Bone marrow (tissue), 2 donors: ENCODE results near the gene SALL4.
"Not testable (repeated sequence)": the region's sequence is repeated elsewhere in the genome, so short reads cannot be mapped to it uniquely, and the experiment has no call there.

Source experiments
- DNase-seq, 2 donors: peaks; one replicate each; lab custom pipeline; 2025; lab: John Stamatoyannopoulos, UW

The SALL4 gene

GRCh38 chr20:51801823-51802123, 548 bp downstream of the SALL4 start:
- no peak for DNase-seq

GRCh38 chr20:51801122-51801822, 1.0 kb downstream of the SALL4 start:
- DNase-seq: no peak

GRCh38 chr20:51800872-51801121, 1.5 kb downstream of the SALL4 start:
- no peak for DNase-seq

- no peak for DNase-seq
Measured at GRCh38 chr20:51800060-51800871, 2.1 kb downstream of the SALL4 start.

- DNase-seq: no peak
Measured at GRCh38 chr20:51799401-51799860, 2.9 kb downstream of the SALL4 start.

- no peak for DNase-seq
Measured at GRCh38 chr20:51797357-51798025, 4.8 kb downstream of the SALL4 start.

GRCh38 chr20:51796340-51796739, 6.0 kb downstream of the SALL4 start:
- no peak for DNase-seq

- no peak for DNase-seq
Measured at GRCh38 chr20:51792960-51793359, 9.4 kb downstream of the SALL4 start.

GRCh38 chr20:51791626-51792025, 10.7 kb downstream of the SALL4 start:
- no peak for DNase-seq

GRCh38 chr20:51790256-51790655, 12.1 kb downstream of the SALL4 start:
- DNase-seq: no peak

- no peak for DNase-seq
Measured at GRCh38 chr20:51789434-51789833, 12.9 kb downstream of the SALL4 start.

- DNase-seq: no peak
Measured at GRCh38 chr20:51788822-51789221, 13.5 kb downstream of the SALL4 start.

GRCh38 chr20:51784299-51784698, 18.0 kb downstream of the SALL4 start:
- no peak for DNase-seq

GRCh38 chr20:51778229-51778759, 24.0 kb downstream of the SALL4 start:
- DNase-seq: not testable (repeated sequence)

GRCh38 chr20:51775241-51775640, 27.1 kb downstream of the SALL4 start:
- DNase-seq: no peak

GRCh38 chr20:51772236-51772635, 30.1 kb downstream of the SALL4 start:
- DNase-seq: no peak

GRCh38 chr20:51769976-51770615, 32.2 kb downstream of the SALL4 start:
- no peak for DNase-seq

- no peak for DNase-seq
Measured at GRCh38 chr20:51768759-51769517, 33.4 kb downstream of the SALL4 start.

- no peak for DNase-seq
Measured at GRCh38 chr20:51767867-51768758, 34.2 kb downstream of the SALL4 start, which contains the start of gene ATP9A. Gene ATP9A (minus strand): TSS chr20:51768390. CDS start chr20:51768369, 21 bp downstream.

GRCh38 chr20:51766994-51767866, 35.1 kb downstream of the SALL4 start:
- DNase-seq: no peak
